ENCODE measurements around the gene UBE2Q1.

Gene UBE2Q1

GRCh38 chr1:154557939-154558719, at the start of gene UBE2Q1:
Gene UBE2Q1 (minus strand): TSS chr1:154558662. CDS start chr1:154558553, 109 bp downstream.
- Mint-ChIP-seq H3K4me3 (peak within 1 kb of the TSS; percentile 96), H3K36me3 (peaks cover 7% of the 10 kb centered on the region), H3K27me3 (no peaks in the 10 kb centered on the region), H3K27ac (peak within 1 kb of the TSS; percentile 97), H3K9me3 (no peaks in the 10 kb centered on the region), H3K4me1 (peaks cover 35% of the 10 kb centered on the region)

DNA sequence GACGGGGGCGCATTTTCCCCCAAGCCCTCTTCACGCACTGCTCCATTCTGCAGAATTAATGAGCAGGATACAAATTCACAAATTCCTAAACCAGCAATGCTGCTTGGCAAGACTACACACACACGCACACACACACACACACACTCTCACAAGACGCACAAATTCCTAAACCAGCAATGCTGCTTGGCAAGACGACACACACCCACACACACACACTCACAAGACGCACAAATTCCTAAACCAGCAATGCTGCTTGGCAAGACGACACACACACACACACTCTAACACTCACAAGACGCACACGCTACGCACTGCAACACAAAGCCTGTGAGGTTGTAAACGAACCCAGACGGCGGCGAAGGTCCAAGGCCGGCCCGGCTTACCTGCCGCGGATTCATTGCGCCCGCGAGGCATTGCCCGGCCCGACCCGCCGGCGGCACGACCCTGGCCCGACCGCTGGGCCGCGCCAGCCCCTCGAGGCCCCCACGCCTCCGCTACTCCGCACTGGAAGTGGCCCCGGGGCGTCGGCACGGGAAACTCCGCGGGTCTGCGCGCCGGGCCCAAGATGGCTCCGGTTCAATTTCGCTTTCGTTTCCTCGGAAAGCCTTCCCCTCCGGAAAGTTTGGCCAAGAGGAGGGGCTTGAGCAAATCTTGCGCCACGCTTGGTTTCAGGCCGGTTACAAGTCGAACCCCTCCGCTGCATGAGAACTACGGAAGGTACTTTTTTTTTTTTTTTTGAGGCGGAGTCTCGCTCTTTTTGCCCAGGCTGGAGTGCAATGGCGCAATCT, 49.3 kb upstream of the UBE2Q1 start, which contains the start of gene ADAR:
TSS of gene ADAR (minus strand) at position 578 of the 788 bp plus-strand sequence. CDS start at position 398, 180 bp downstream.
- H3K9me3 Mint-ChIP-seq, result no peaks in the 10 kb centered on the region
- H3K4me1 Mint-ChIP-seq, result peaks cover 74% of the 10 kb centered on the region
- no peaks in the 10 kb centered on the region for H3K27me3 Mint-ChIP-seq
- H3K27ac Mint-ChIP-seq, result peak within 1 kb of the TSS; percentile 98
- H3K4me3 Mint-ChIP-seq, result peak within 1 kb of the TSS; percentile 92
- peaks cover 5% of the 10 kb centered on the region for H3K36me3 Mint-ChIP-seq

DNA sequence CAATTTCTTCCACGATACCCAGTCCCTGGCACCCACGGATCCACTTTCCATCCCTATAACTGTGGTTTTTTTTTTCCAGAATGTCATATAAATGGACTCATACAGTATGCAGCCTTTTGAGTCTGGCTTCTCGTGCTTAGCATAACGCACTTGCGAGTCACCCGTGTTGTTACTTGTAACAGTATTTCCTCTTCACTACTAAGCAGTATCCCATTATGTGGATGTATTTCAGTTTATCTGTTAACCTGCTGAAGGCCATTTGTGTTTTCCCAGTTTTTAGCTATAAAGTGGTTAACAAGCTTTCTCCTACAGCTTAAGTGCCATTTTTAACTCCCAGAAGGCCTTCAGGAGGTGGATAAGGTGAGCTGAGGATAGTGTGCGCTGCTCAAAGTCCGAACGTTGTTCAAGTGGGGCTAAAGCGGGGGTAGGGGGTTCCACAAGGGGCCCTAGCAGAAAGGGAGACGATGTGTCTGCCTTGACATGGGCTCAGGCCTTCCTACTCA, 48.7 kb upstream of the UBE2Q1 start:
- Mint-ChIP-seq H3K9me3 (no peaks in the 10 kb centered on the region), H3K27me3 (no peaks in the 10 kb centered on the region), H3K4me3 (peak overlapping the region; percentile 92), H3K4me1 (peaks cover 80% of the 10 kb centered on the region), H3K36me3 (peaks cover 5% of the 10 kb centered on the region), H3K27ac (peak overlapping the region; percentile 98)

DNA sequence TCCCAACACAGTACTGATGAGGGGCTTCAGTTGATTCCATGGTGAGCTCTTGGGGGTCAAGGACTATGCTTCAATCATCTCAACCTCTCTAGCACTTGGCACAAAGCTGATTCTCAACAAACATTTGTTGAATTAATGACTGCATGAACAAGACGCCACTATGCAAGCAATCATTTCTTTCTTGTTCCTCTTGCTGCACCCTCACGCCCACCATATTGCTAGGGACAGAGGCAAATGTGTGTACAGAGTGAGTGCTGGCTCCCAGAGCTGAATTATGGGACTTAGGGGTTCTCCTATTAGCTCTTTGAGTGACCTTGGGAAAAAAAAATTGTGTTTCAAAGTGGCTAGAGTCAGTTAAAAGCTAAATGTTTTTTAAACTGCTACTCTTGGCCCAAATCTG, 47.1 kb upstream of the UBE2Q1 start:
- Mint-ChIP-seq H3K4me3 (peak overlapping the region; percentile 92), H3K36me3 (peaks cover 9% of the 10 kb centered on the region), H3K9me3 (no peaks in the 10 kb centered on the region), H3K4me1 (peaks cover 81% of the 10 kb centered on the region), H3K27me3 (no peaks in the 10 kb centered on the region), H3K27ac (peak overlapping the region; percentile 93)

GRCh38 chr1:154603317-154603716, 44.9 kb upstream of the UBE2Q1 start:
- Mint-ChIP-seq H3K27ac (peak overlapping the region; percentile 64), H3K27me3 (no peaks in the 10 kb centered on the region), H3K36me3 (peaks cover 9% of the 10 kb centered on the region), H3K4me1 (peaks cover 85% of the 10 kb centered on the region), H3K4me3 (peak overlapping the region; percentile 92), H3K9me3 (no peaks in the 10 kb centered on the region)

- no peak overlapping the region for H3K4me3 Mint-ChIP-seq
- peak overlapping the region; percentile 79 for H3K27ac Mint-ChIP-seq
- H3K36me3 Mint-ChIP-seq, result peaks cover 13% of the 10 kb centered on the region
- H3K4me1 Mint-ChIP-seq, result peaks cover 67% of the 10 kb centered on the region
- no peaks in the 10 kb centered on the region for H3K9me3 Mint-ChIP-seq
- H3K27me3 Mint-ChIP-seq, result no peaks in the 10 kb centered on the region
Observed at GRCh38 chr1:154599658-154600057, 41.2 kb upstream of the UBE2Q1 start.

DNA sequence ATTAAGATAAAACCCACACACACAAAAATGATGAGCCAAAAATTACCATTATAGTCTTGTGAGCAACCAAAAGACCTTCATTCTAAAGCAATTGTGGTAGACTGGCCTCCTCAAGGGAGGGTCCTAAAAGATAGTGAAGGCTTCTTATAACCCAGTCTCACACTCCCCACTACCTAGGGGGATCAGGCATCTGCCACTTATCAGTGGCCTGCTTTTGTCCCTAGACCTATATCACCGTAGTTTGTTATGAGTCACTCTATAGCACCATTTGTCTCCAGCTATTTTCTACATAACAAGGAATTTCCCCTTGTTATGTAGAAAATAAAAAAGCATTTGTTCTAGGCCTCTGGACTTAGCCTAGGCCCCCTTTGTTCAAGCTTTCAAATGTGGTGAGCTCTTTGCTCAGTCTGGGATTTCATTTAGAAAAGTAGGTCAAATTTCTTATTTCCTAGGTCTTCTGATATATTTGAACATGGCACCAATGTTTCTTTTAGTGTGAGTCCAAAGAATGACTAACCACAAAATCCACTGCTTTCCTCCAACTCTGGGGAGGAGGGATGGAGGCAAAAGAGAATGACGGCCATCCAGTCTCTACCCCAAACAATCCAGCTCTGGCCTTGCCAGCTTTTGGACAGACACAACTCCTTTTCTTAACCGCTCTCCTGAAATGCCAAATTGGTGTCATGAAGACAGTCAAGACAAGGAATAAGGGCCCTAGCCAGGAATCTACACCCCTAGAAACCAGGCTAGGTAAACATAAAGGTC, 40.6 kb upstream of the UBE2Q1 start:
- Mint-ChIP-seq H3K4me1 (peaks cover 66% of the 10 kb centered on the region), H3K4me3 (no peak overlapping the region), H3K27me3 (no peaks in the 10 kb centered on the region), H3K9me3 (no peaks in the 10 kb centered on the region), H3K27ac (peak overlapping the region; percentile 79), H3K36me3 (peaks cover 17% of the 10 kb centered on the region)

DNA sequence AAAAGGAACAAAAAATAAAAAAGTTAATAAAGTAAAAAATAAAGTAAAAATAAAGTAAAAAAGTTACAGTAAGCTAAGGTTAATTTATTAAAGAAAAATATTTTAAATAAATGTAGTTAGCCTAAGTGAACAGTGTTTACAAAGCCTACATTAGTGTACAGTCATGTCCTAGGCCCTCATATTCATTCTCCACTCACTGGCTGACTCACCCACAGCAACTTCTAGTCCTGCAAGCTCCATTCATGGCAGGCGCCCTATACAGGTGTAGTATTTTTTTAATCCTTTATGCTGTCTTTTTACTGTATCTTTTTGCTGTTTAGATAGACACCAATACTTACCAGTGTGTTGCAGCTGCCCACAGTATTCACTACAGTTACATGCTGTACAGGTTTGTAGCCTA, 37.2 kb upstream of the UBE2Q1 start:
- Mint-ChIP-seq H3K4me1 (peaks cover 33% of the 10 kb centered on the region), H3K9me3 (no peaks in the 10 kb centered on the region), H3K36me3 (peaks cover 22% of the 10 kb centered on the region), H3K4me3 (no peak overlapping the region), H3K27me3 (no peaks in the 10 kb centered on the region), H3K27ac (no peak overlapping the region)

DNA sequence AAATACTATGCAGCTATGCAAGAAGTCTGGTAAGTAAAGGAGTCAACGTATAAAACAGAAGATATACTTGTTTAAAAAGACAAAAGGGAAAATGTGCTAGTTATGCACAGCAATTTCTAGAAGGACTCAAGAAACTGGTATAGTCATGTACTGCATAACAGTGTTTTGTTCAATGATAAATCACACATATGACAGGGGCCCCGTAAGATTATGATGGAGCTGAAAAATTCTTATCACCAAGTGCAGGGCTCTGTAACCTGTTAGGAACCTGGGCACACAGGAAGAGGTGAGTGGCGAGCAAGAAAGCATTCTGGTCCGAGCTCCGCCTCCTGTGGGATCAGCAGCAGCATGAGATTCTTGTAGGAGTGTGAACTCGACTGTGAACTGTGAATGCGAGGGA, 36.3 kb upstream of the UBE2Q1 start:
- Mint-ChIP-seq H3K27ac (peak overlapping the region; percentile 25), H3K27me3 (no peaks in the 10 kb centered on the region), H3K9me3 (no peaks in the 10 kb centered on the region), H3K4me3 (no peak overlapping the region), H3K36me3 (peaks cover 24% of the 10 kb centered on the region), H3K4me1 (peaks cover 29% of the 10 kb centered on the region)

GRCh38 chr1:154593390-154593789, 34.9 kb upstream of the UBE2Q1 start:
- Mint-ChIP-seq H3K27ac (peak overlapping the region; percentile 6), H3K36me3 (peaks cover 33% of the 10 kb centered on the region)

DNA sequence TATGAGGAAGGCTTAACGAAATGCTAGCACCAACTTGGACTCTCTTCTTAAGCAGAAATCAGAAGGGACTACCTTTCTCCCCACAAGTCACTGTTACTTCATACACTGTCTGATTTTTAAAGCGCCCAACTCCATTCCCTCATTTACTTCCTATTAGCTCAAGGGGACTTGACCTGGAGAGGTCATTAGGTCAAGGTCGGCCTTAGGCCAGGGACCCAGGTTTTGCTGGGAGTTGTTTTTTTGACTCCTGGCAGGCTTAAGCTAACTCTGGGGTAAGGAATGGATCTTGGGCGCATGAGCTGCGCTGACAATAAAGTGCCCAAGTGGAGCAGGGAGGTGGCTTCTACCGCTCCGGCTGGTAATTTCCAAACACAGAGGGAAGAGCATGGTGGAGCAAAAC, 32.7 kb upstream of the UBE2Q1 start:
- Mint-ChIP-seq H3K9me3 (no peaks in the 10 kb centered on the region), H3K27me3 (no peaks in the 10 kb centered on the region), H3K36me3 (peaks cover 32% of the 10 kb centered on the region), H3K27ac (no peak overlapping the region), H3K4me3 (no peak overlapping the region), H3K4me1 (peaks cover 11% of the 10 kb centered on the region)

More at GRCh38 chr1:154593390-154593789, 34.9 kb upstream of the UBE2Q1 start:
- H3K27me3 Mint-ChIP-seq, result no peaks in the 10 kb centered on the region
- peaks cover 18% of the 10 kb centered on the region for H3K4me1 Mint-ChIP-seq
- no peak overlapping the region for H3K4me3 Mint-ChIP-seq
- H3K9me3 Mint-ChIP-seq, result no peaks in the 10 kb centered on the region

DNA sequence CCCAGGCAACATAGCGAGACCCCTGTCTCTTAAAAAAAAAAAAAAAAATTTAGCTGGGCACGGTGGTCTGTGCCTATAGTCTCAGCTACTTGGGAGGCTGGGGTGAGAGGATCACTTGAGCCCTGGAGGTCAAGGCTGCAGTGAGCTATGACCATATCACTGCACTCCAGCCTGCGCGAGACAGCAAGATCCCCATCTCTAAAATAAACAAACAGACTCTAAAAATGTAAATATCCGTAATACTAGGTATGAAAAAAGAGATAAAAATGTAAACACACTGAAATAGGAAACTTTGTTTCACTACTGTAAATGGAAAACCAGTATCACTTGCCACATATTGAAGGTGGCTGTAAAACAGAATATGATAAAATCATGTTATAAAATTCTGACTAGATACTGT, 32.3 kb upstream of the UBE2Q1 start:
- H3K27me3 Mint-ChIP-seq, result no peaks in the 10 kb centered on the region
- no peaks in the 10 kb centered on the region for H3K9me3 Mint-ChIP-seq
- H3K27ac Mint-ChIP-seq, result no peak overlapping the region
- H3K4me1 Mint-ChIP-seq, result peaks cover 11% of the 10 kb centered on the region
- no peak overlapping the region for H3K4me3 Mint-ChIP-seq
- H3K36me3 Mint-ChIP-seq, result peaks cover 32% of the 10 kb centered on the region

GRCh38 chr1:154589780-154590179, 31.3 kb upstream of the UBE2Q1 start:
- H3K27me3 Mint-ChIP-seq, result no peaks in the 10 kb centered on the region
- H3K9me3 Mint-ChIP-seq, result no peaks in the 10 kb centered on the region
- H3K4me1 Mint-ChIP-seq, result peaks cover 11% of the 10 kb centered on the region
- H3K4me3 Mint-ChIP-seq, result no peak overlapping the region
- peaks cover 34% of the 10 kb centered on the region for H3K36me3 Mint-ChIP-seq
- H3K27ac Mint-ChIP-seq, result peak overlapping the region; percentile 72

DNA sequence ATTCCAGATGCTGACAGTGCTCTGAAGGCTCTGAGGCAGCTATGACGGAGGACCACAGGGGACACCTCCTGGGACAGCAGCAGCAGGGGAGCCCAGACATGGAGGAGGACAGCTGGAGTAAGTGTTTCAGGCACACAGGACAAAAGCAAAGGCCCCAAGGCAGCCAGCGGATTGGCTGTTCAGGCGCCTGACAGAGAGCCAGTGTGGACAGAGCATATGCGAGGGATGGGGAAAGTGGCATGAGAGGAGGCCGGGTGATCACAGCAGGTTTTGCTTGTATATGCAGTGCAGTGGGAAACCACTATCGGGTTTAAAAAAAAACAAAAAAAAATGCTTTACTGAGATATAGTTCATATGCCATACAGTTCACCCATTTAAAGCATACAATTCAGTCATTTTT, 28.2 kb upstream of the UBE2Q1 start:
- Mint-ChIP-seq H3K27me3 (no peaks in the 10 kb centered on the region), H3K4me3 (no peak overlapping the region), H3K36me3 (peaks cover 25% of the 10 kb centered on the region), H3K4me1 (peaks cover 7% of the 10 kb centered on the region), H3K9me3 (no peaks in the 10 kb centered on the region), H3K27ac (no peak overlapping the region)

- Mint-ChIP-seq H3K9me3 (no peaks in the 10 kb centered on the region), H3K4me1 (peaks cover 7% of the 10 kb centered on the region), H3K27ac (no peak overlapping the region), H3K36me3 (peaks cover 25% of the 10 kb centered on the region), H3K4me3 (no peak overlapping the region), H3K27me3 (no peaks in the 10 kb centered on the region)
Observed at GRCh38 chr1:154586231-154586630, 27.8 kb upstream of the UBE2Q1 start.
